ENCODE measurements around the gene DDX50. TPM values are rescaled to one million over a fixed set of nuclear protein-coding genes. Genes with fewer than 3 reads are reported as not detected.

DDX50 gene
- total RNA-seq, 1 experiment from 2014 or later = 46.9 TPM

DNA sequence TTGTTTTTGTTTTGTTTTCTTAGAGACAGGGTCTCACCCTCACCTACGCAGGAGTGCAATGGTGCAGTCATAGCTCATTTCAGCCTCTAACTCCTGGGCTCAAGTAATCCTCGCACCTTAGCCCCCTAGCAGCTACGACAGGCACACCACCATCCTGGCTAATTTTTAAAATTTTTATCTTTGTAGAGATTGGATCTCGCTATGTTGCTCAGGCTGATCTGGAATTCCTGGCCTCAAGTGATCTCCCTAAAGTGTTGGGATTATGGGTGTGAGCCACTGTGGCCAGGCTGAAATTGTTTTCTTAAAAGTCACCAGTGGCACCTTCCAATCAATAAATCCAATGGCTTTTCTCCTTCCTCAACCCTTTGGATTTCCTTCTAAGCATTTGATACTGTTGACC is 20.9 kb upstream of the DDX50 start:
- Histone ChIP-seq H3K4me3 (ENCODE audit: low read depth in 2 of 2, low read length in 2 of 2) (no peak overlapping the region), H3K4me1 (ENCODE audit: control insufficient read depth, insufficient read depth, low read length) (no peaks in the 10 kb centered on the region), H3K36me3 (ENCODE audit: control insufficient read depth, insufficient read depth, low read length) (no peaks in the 10 kb centered on the region), H3K27me3 (ENCODE audit: control insufficient read depth, insufficient read depth, low read length) (no peaks in the 10 kb centered on the region), H3K9me3 (ENCODE audit: control insufficient read depth, insufficient read depth, low read depth, low read length) (no peaks in the 10 kb centered on the region), H3K27ac (ENCODE audit: low read length) (no peak overlapping the region)
- no TSS peak for BruUV-seq (replicated peaks)
- intact Hi-C loops (cut with micrococcal nuclease; ENCODE audit: unreplicated experiment) (loop anchor here (5.0 kb wide), 1 partner anchor 68 kb away; no protein-coding TSS in a partner anchor), in situ Hi-C loops (cut with HindIII; ENCODE audit: low pct_unique_long_range_greater_than_20kb, low sequenced_read_pairs) (no loop called here)
- ChIA-PET CTCF (no interaction called here), POLR2A (no interaction called here)
- ATAC-seq (no peak), DNase-seq (ENCODE audit: low read depth, low spot score) (no peak)
- TF ChIP-seq REST (IDR thresholded peaks at IDR 0.05; ENCODE audit: insufficient read depth in 1 of 2, low read depth in 2 of 2, low read length in 1 of 2) = no peak
- TF ChIP-seq SIN3A (IDR thresholded peaks at IDR 0.05; ENCODE audit: borderline replicate concordance, insufficient read depth, low read depth, low read length) = no peak
- TF ChIP-seq TCF7L2 (IDR thresholded peaks at IDR 0.05; ENCODE audit: low read depth, low read length) = no peak
- TF ChIP-seq POLR2AphosphoS5 (IDR thresholded peaks at IDR 0.05; ENCODE audit: low read depth, low read length) = no peak
- TF ChIP-seq, protein P1, sequence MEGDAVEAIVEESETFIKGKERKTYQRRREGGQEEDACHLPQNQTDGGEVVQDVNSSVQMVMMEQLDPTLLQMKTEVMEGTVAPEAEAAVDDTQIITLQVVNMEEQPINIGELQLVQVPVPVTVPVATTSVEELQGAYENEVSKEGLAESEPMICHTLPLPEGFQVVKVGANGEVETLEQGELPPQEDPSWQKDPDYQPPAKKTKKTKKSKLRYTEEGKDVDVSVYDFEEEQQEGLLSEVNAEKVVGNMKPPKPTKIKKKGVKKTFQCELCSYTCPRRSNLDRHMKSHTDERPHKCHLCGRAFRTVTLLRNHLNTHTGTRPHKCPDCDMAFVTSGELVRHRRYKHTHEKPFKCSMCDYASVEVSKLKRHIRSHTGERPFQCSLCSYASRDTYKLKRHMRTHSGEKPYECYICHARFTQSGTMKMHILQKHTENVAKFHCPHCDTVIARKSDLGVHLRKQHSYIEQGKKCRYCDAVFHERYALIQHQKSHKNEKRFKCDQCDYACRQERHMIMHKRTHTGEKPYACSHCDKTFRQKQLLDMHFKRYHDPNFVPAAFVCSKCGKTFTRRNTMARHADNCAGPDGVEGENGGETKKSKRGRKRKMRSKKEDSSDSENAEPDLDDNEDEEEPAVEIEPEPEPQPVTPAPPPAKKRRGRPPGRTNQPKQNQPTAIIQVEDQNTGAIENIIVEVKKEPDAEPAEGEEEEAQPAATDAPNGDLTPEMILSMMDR (IDR thresholded peaks at IDR 0.05) = no peak

DNA sequence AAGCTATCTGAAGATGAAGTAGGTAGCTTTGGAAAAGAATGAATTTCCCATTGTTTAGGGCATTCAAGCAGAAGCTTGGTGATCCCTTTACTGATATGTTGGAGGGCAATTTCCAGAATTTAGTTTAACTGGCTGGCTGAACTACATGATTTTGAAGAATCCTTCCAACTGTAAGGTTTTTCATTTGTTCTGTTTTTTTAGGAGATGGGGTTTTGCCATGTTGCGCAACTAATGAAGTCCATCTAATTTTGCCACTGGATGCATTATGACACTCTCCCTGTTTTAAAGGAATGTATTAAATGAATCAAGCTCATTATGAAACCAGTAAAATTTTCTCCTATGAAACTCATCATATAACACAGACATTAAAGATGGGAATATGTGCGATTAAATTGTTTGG is 6.1 kb upstream of the DDX50 start:
- in situ Hi-C loops (cut with HindIII; ENCODE audit: low pct_unique_long_range_greater_than_20kb, low sequenced_read_pairs) (no loop called here), intact Hi-C loops (cut with micrococcal nuclease; ENCODE audit: unreplicated experiment) (loop anchor here (5.0 kb wide), 1 partner anchor 103 kb away; no protein-coding TSS in a partner anchor)
- Histone ChIP-seq H3K36me3 (ENCODE audit: control insufficient read depth, insufficient read depth, low read length) (no peaks in the 10 kb centered on the region), H3K4me3 (ENCODE audit: low read depth in 2 of 2, low read length in 2 of 2) (no peak overlapping the region), H3K27ac (ENCODE audit: low read length) (no peak overlapping the region), H3K4me1 (ENCODE audit: control insufficient read depth, insufficient read depth, low read length) (peaks cover 3% of the 10 kb centered on the region; the same call in 1 of the 2 replicates), H3K27me3 (ENCODE audit: control insufficient read depth, insufficient read depth, low read length) (no peaks in the 10 kb centered on the region), H3K9me3 (ENCODE audit: control insufficient read depth, insufficient read depth, low read depth, low read length) (no peaks in the 10 kb centered on the region)
- CTCF ChIA-PET = no interaction called here
- POLR2A ChIA-PET = no interaction called here
- ATAC-seq = no peak
- no peak for DNase-seq (ENCODE audit: low read depth, low spot score)
- no peak for TF ChIP-seq SIN3A (IDR thresholded peaks at IDR 0.05; ENCODE audit: borderline replicate concordance, insufficient read depth, low read depth, low read length)
- TF ChIP-seq, protein P1 (IDR thresholded peaks at IDR 0.05) = no peak
- TF ChIP-seq POLR2AphosphoS5 (IDR thresholded peaks at IDR 0.05; ENCODE audit: low read depth, low read length) = no peak
- no peak for TF ChIP-seq TCF7L2 (IDR thresholded peaks at IDR 0.05; ENCODE audit: low read depth, low read length)
- TF ChIP-seq REST (IDR thresholded peaks at IDR 0.05; ENCODE audit: insufficient read depth in 1 of 2, low read depth in 2 of 2, low read length in 1 of 2) = no peak
- BruUV-seq (replicated peaks) = no TSS peak
